BLaER1 treated with 17β-estradiol and CSF1 and Interleukin-3, amounts not matched to agents 10 nM and 100 nM (cell line): Measurements from ENCODE around the gene ANKRD28.
A peak's percentile ranks its signal among the peaks of the same experiment; 100 is the strongest.

Experiments
- H3K27ac ChIP-seq, 11 experiments: shearing (Covaris generic); formaldehyde crosslinking; 2 replicates each; pipeline ENCODE4 v1.8.1; 2022
- H3K27me3 ChIP-seq, 11 experiments: shearing (Covaris generic); formaldehyde crosslinking; 2 replicates each; pipeline ENCODE4 v1.8.1; 2022
- H3K36me3 ChIP-seq, 11 experiments: shearing (Covaris generic); formaldehyde crosslinking; 2 replicates each; pipeline ENCODE4 v1.8.1; 2022
- H3K4me1 ChIP-seq, 10 experiments: shearing (Covaris generic); formaldehyde crosslinking; 2 replicates each; pipeline ENCODE4 v1.8.1; 2022
- H3K4me2 ChIP-seq, 11 experiments: shearing (Covaris generic); formaldehyde crosslinking; 2 replicates each; pipeline ENCODE4 v1.8.1; 2022
- H3K4me3 ChIP-seq, 10 experiments: shearing (Covaris generic); formaldehyde crosslinking; 2 replicates each; pipeline ENCODE4 v1.8.1; 2022
- H3K9ac ChIP-seq, 11 experiments: shearing (Covaris generic); formaldehyde crosslinking; 2 replicates each; pipeline ENCODE4 v1.8.1; 2022
- H3K9me3 ChIP-seq, 11 experiments: shearing (Covaris generic); formaldehyde crosslinking; replicated peaks in 1 of 11; 2 replicates each; pipeline ENCODE4 v1.8.1; 2022
- H4K20me1 ChIP-seq, 11 experiments: shearing (Covaris generic); formaldehyde crosslinking; 2 replicates each; pipeline ENCODE4 v1.8.1; 2022
- Cebpa-rat ChIP-seq, 11 experiments: shearing (Covaris generic); IDR thresholded peaks; 2 replicates each; pipeline ENCODE4 v1.8.1; 2022

Gene ANKRD28

DNA sequence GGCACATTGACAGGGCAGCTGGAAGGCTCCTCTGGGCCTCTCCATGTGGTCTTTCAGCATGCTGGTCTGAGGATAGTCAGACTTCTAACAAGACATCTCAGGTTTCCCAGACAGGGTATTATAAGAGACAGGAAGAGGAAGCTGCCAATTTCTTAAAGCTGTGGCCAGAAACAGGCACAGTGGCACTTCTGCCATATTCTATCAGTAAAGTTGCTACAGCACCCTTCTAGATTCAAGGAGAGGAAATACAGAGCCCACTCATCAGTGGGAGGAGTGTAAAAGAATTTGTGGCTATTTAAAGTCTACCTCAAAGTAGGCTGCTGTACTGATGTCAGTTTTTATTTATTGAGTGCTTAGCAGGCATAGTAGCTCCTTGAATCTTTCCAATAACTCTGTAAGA is 140.8 kb downstream of the ANKRD28 start:
- H3K27ac ChIP-seq = no peak overlapping the region
- TF ChIP-seq Cebpa-rat (IDR thresholded peaks at IDR 0.05) = no peak

DNA sequence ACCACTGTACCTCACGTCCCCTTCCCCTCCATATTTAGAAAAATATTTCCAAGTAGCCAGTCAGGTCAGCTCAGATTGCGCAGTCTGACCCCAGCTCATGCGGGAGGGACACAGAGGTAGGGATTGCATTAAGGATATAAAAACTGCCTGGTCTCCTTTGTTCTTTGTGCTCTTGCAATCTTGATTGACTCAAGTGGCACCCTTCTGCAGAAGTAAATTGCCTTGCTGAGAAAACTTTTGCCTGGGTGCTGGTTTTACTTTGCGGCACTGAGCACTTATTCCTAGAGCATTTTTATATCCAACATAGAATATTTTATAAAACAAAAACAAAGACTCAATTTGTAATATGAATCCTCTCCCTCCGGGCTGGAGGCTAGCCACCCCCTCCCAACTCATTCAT is 141.4 kb downstream of the ANKRD28 start:
- peaks cover 0 to 12% (median 9%) of the 10 kb centered on the region in 11 experiments; a peak in 10 of 22 replicates for H3K36me3 ChIP-seq
- peaks cover 0 to 11% (median 8%) of the 10 kb centered on the region in 10 experiments; a peak in 9 of 20 replicates for H3K4me1 ChIP-seq
- H3K4me3 ChIP-seq = peak overlapping the region in 2 of 10 experiments; percentile 10 to 14; a peak in 1 of 20 replicates
- TF ChIP-seq Cebpa-rat (IDR thresholded peaks at IDR 0.05) = no peak
- peaks cover 33 to 71% (median 40%) of the 10 kb centered on the region in 11 experiments for H3K9me3 ChIP-seq
- no peak overlapping the region for H3K27ac ChIP-seq
- no peaks in the 10 kb centered on the region for H4K20me1 ChIP-seq
- H3K4me2 ChIP-seq = no peak overlapping the region
- H3K9ac ChIP-seq = no peak overlapping the region
- H3K27me3 ChIP-seq = peaks cover 0 to 7% (median 0%) of the 10 kb centered on the region in 11 experiments; a peak in 5 of 22 replicates

More for the DNA sequence above, 140.8 kb downstream of the ANKRD28 start:
- Histone ChIP-seq H3K27me3 (peaks cover 0 to under 1% (median 0%) of the 10 kb centered on the region in 11 experiments; a peak in 1 of 22 replicates), H3K9ac (no peak overlapping the region), H3K36me3 (peaks cover 0 to 12% (median 9%) of the 10 kb centered on the region in 11 experiments; a peak in 10 of 22 replicates), H3K9me3 (peaks cover 33 to 64% (median 40%) of the 10 kb centered on the region in 11 experiments), H3K4me2 (0 out of 22 replicates have a peak overlapping the region, but pooled peaks of 1 of the 11 experiments have one; percentile 4), H3K4me1 (peaks cover 0 to 11% (median 8%) of the 10 kb centered on the region in 10 experiments; a peak in 9 of 20 replicates), H3K4me3 (0 out of 20 replicates have a peak overlapping the region, but pooled peaks of 2 of the 10 experiments have one; percentile 10 to 14), H4K20me1 (no peaks in the 10 kb centered on the region)

DNA sequence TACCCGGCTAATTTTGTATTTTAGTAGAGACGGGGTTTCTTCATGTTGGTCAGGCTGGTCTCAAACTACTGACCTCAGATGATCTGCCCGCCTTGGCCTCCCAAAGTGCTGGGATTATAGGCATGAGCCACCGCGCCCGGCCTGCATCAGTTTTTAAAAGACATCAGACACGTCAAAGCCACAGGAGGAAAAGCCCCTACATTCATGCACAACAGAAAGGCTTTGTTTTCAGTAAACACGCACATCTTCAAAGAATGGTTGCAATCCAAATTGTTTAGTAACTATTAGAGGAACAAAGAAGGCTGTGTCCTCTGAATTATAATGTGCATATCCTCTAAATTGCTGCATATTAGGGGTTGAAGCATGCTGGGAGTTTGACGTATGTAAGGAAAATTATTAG is 142.9 kb downstream of the ANKRD28 start:
- Histone ChIP-seq H3K4me1 (peaks cover 0 to 11% (median 8%) of the 10 kb centered on the region in 10 experiments; a peak in 9 of 20 replicates), H3K36me3 (peaks cover 0 to 12% (median 9%) of the 10 kb centered on the region in 11 experiments; a peak in 10 of 22 replicates), H4K20me1 (no peaks in the 10 kb centered on the region), H3K4me3 (no peak overlapping the region), H3K27ac (no peak overlapping the region), H3K27me3 (peaks cover 0 to 20% (median 1%) of the 10 kb centered on the region in 11 experiments; a peak in 7 of 22 replicates), H3K9ac (no peak overlapping the region), H3K4me2 (no peak overlapping the region), H3K9me3 (peaks cover 33 to 76% (median 40%) of the 10 kb centered on the region in 11 experiments)
- TF ChIP-seq Cebpa-rat (IDR thresholded peaks at IDR 0.05) = no peak

DNA sequence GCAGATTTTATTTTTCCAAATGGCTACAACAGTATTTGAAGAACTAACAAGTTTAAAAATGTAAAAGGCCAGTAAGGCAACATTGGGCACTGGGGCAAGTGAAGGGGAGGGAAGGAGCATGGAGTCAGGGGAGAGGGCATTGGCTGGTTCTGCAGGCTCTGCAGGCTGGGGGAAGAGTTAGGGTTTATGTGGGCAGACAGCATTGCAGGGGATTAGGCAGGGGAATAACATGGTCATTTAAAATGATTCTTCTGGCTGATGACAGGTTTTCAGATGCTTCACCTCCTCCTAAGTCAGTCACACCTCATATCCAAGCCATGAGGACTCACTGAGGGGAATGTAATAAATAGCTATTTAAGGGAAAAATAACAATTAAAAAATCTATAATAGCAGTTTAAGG is 143.7 kb downstream of the ANKRD28 start:
- Histone ChIP-seq H3K27ac (no peak overlapping the region), H4K20me1 (no peaks in the 10 kb centered on the region), H3K4me3 (no peak overlapping the region)

DNA sequence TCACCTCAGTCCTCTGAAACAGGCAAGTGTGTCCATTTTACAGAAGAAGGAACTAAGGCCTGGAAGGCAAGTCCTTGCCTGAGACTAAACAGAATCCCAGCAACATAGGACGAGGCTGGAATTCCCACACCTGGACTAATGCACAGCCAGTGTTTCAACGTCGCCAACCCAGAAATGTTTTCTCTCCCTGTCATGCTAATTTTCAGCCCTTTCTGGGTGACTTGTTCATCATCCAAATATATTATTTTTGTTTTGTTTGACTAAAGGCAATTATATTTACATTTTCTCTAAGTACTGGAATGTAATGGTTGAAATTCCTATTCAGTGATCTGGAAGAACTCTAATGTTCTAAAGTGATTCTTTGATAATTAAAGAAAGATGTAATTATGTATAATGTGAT is 144.5 kb downstream of the ANKRD28 start:
- no peak for TF ChIP-seq Cebpa-rat (IDR thresholded peaks at IDR 0.05)
- peaks cover 7 to 14% (median 10%) of the 10 kb centered on the region in 10 experiments for H3K4me1 ChIP-seq
- peaks cover 0 to 12% (median 9%) of the 10 kb centered on the region in 11 experiments; a peak in 10 of 22 replicates for H3K36me3 ChIP-seq
- H3K4me3 ChIP-seq = no peak overlapping the region
- H3K9ac ChIP-seq = no peak overlapping the region
- H3K9me3 ChIP-seq = peaks cover 33 to 76% (median 46%) of the 10 kb centered on the region in 11 experiments
- H4K20me1 ChIP-seq = peaks cover 0 to 2% (median 0%) of the 10 kb centered on the region in 11 experiments; a peak in 1 of 22 replicates
- H3K4me2 ChIP-seq = no peak overlapping the region
- no peak overlapping the region for H3K27ac ChIP-seq
- peaks cover 0 to 35% (median 13%) of the 10 kb centered on the region in 11 experiments; a peak in 10 of 22 replicates for H3K27me3 ChIP-seq

More for the DNA sequence above, 143.7 kb downstream of the ANKRD28 start:
- H3K4me2 ChIP-seq = no peak overlapping the region
- no peak overlapping the region for H3K9ac ChIP-seq
- H3K36me3 ChIP-seq = peaks cover 0 to 12% (median 9%) of the 10 kb centered on the region in 11 experiments; a peak in 10 of 22 replicates
- H3K9me3 ChIP-seq = peaks cover 36 to 81% (median 47%) of the 10 kb centered on the region in 11 experiments
- peaks cover 0 to 9% (median 4%) of the 10 kb centered on the region in 10 experiments; a peak in 18 of 20 replicates for H3K4me1 ChIP-seq
- TF ChIP-seq Cebpa-rat (IDR thresholded peaks at IDR 0.05) = no peak
- H3K27me3 ChIP-seq = peaks cover 0 to 27% (median 8%) of the 10 kb centered on the region in 11 experiments; a peak in 10 of 22 replicates

DNA sequence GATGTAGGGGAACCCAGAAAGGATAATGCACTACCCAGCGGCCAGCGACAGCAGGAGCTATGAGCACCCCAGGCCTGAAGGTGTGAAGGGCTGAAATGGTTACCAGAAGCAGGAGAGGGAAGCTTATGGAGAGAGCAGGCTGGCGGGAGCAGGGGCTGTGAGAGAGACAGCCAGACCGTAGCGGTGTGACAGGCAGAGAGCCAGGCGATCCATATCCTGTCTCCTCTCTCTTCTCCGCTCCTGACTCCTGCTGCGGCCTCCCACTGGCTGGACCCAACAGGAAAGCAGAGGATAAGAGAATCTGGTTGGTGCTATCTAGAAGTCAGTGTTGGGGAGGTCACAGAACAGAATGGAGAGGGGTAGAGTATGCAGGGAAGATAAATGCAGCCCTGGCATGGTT is 146.4 kb downstream of the ANKRD28 start:
- Histone ChIP-seq H3K9me3 (peaks cover 14 to 56% (median 27%) of the 10 kb centered on the region in 11 experiments), H3K36me3 (peaks cover 0 to 5% (median 3%) of the 10 kb centered on the region in 11 experiments; a peak in 5 of 22 replicates), H3K9ac (no peak overlapping the region), H3K27ac (no peak overlapping the region), H4K20me1 (peaks cover 0 to 12% (median 0%) of the 10 kb centered on the region in 11 experiments; a peak in 3 of 22 replicates), H3K27me3 (peaks cover 0 to 36% (median 13%) of the 10 kb centered on the region in 11 experiments; a peak in 10 of 22 replicates), H3K4me1 (peaks cover 24 to 32% (median 29%) of the 10 kb centered on the region in 10 experiments), H3K4me2 (no peak overlapping the region; a peak in 1 of 22 replicates), H3K4me3 (no peak overlapping the region)
- TF ChIP-seq Cebpa-rat (IDR thresholded peaks at IDR 0.05) = no peak

DNA sequence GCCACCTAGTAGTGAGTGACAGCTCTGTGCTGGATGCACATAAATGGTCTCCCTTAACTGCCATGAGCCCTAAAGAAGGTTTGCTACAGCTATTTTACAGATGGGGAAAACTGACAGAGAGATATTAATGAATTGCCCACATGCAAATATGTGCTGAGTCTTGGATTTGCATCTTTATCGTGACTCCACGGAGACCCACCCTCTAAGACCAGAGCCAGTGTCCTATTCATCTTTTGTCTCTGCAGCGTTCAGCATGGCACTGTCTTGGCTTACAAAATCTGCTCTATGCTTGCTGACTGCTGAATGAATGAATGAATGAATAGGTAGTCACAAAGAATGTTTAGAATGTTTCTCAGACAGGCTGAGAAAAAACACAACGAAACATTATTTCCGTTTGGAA is 147.9 kb downstream of the ANKRD28 start:
- Histone ChIP-seq H3K9ac (no peak overlapping the region), H3K9me3 (peaks cover 3 to 41% (median 12%) of the 10 kb centered on the region in 11 experiments; a peak in 19 of 22 replicates), H3K4me2 (peak overlapping the region in 2 of 11 experiments; percentile 96 to 97; a peak in 2 of 22 replicates), H3K27ac (no peak overlapping the region), H3K4me1 (peaks cover 33 to 48% (median 43%) of the 10 kb centered on the region in 10 experiments), H4K20me1 (peaks cover 0 to 12% (median 0%) of the 10 kb centered on the region in 11 experiments; a peak in 3 of 22 replicates), H3K4me3 (no peak overlapping the region), H3K36me3 (no peaks in the 10 kb centered on the region), H3K27me3 (peaks cover 0 to 47% (median 20%) of the 10 kb centered on the region in 11 experiments; a peak in 12 of 22 replicates)
- TF ChIP-seq Cebpa-rat (IDR thresholded peaks at IDR 0.05) = no peak

DNA sequence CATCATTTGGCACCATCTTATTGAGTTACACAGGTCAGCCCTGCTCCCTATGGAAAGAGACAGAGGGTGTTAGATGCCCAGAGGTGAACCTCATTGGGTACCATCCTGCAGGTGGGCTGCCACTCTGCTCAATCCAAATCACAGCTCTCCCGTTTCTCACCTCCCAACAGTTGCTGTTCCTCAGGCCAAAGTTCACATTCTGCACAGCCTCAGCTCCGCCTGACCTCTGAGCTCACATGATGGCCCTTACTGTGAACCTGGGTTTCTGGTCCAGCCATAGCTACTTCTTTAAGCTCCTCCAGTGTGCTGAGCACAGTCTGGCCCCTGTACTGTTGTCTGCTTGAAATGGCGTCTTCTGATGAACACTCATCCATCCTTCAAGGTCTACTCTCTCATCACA is 148.4 kb downstream of the ANKRD28 start:
- Histone ChIP-seq H3K9me3 (peaks cover 0 to 36% (median 10%) of the 10 kb centered on the region in 11 experiments; a peak in 16 of 22 replicates), H3K4me2 (peak overlapping the region in 10 of 11 experiments; percentile 87 to 97 (median 94); a peak in 18 of 22 replicates), H4K20me1 (peaks cover 0 to 12% (median 0%) of the 10 kb centered on the region in 11 experiments; a peak in 3 of 22 replicates), H3K4me3 (no peak overlapping the region), H3K27me3 (peaks cover 0 to 47% (median 20%) of the 10 kb centered on the region in 11 experiments; a peak in 12 of 22 replicates), H3K36me3 (no peaks in the 10 kb centered on the region; a peak in 1 of 22 replicates), H3K9ac (no peak overlapping the region), H3K4me1 (peaks cover 33 to 52% (median 45%) of the 10 kb centered on the region in 10 experiments), H3K27ac (no peak overlapping the region)
- no peak for TF ChIP-seq Cebpa-rat (IDR thresholded peaks at IDR 0.05)
